K562 (cell line): ENCODE data around the gene FANCC. TPM values are rescaled to one million over a fixed set of nuclear protein-coding genes. Genes with fewer than 3 reads are reported as not detected.

Experiments
- ATAC-seq: fragments of 200-7000 bp; cut with Tn5 transposase; 3 replicates; pipeline ENCODE4 v1.9.1; 2020; ENCODE audit warnings: moderate library complexity
- BruUV-seq: library from RNA; stranded (reverse); fragments of 400-500 nt; replicated peaks from 2 replicates; lab custom pipeline; 2021; lab: Mats Ljungman, UMichigan
- CTCF ChIA-PET: fragments of 300-600 bp; formaldehyde crosslinking; extraction: SDS; loops from one replicate; lab custom pipeline; 2021; ENCODE audit warnings: low intra/inter-chr PET ratio; lab: Yijun Ruan, JAX
- POLR2A ChIA-PET: fragments of 300-600, 350-650 bp; sonication (Branson Sonifier 250); formaldehyde crosslinking; extraction: SDS; loops from one replicate; lab custom pipeline; 2021; ENCODE audit warnings: antibody characterized with exemption, inconsistent platforms; lab: Yijun Ruan, JAX
- DNase-seq, 4 experiments: peaks; one replicate each; pipeline versions ENCODE4 v3.0.0 to v3.0.0-alpha.2; 2011 to 2018; ENCODE audit warnings: low spot score in 3 of 4, mixed read lengths in 3 of 4; ENCODE audit errors: extremely low read depth in 1 of 4
- FAIRE-seq: peaks from 2 replicates; lab custom pipeline; 2011; peaks lifted over from hg19 to GRCh38; lab: Jason Lieb, UNC
- H2AFZ ChIP-seq: 2 replicates; pipeline ENCODE4 v1.6.0; 2011; ENCODE audit warnings: low read depth, low read length, control low read depth, inconsistent platforms
- H3K27ac ChIP-seq: fragments of 200-600 bp; 3 replicates; pipeline ENCODE4 v1.8.0; 2011; ENCODE audit warnings: low read depth, mild to moderate bottlenecking, control low read depth, inconsistent platforms, low read length, moderate library complexity, mixed read lengths; ENCODE audit errors: extremely low read depth
- H3K27me3 ChIP-seq, 2 experiments: fragments of 300-600 bp in 1 of 2; 2 replicates in 1 of 2; 3 replicates in 1 of 2; pipeline versions ENCODE4 v1.6.0 to v1.8.0; 2011; ENCODE audit warnings: inconsistent platforms in 2 of 2, low read length in 2 of 2, mild to moderate bottlenecking in 1 of 2, mixed read lengths in 1 of 2, moderate library complexity in 1 of 2; ENCODE audit not compliant: control insufficient read depth in 2 of 2, insufficient read depth in 2 of 2
- H3K36me3 ChIP-seq: fragments of 300-600 bp; 3 replicates; pipeline ENCODE4 v1.8.0; 2011; ENCODE audit warnings: mild to moderate bottlenecking, low read length, inconsistent platforms; ENCODE audit not compliant: control insufficient read depth, insufficient read depth
- H3K4me1 ChIP-seq, 2 experiments: fragments of 200-600 bp in 1 of 2; replicated peaks in 1 of 2; 2 replicates in 1 of 2; 3 replicates in 1 of 2; pipeline versions ENCODE4 v1.5.1 to v1.8.0; 2011; ENCODE audit warnings: inconsistent platforms in 2 of 2, low read length in 2 of 2, mild to moderate bottlenecking in 1 of 2, mixed read lengths in 1 of 2, moderate library complexity in 1 of 2; ENCODE audit not compliant: control insufficient read depth in 2 of 2, insufficient read depth in 2 of 2
- H3K4me2 ChIP-seq: 2 replicates; pipeline ENCODE4 v1.6.1; 2011; ENCODE audit warnings: low read length, control low read depth, inconsistent platforms, mixed read lengths; ENCODE audit not compliant: insufficient read depth
- H3K4me3 ChIP-seq: fragments of 200-600 bp; sonication (generic), shearing (Covaris generic); 2 replicates; pipeline ENCODE4 v1.5.1; 2016; ENCODE audit warnings: control low read depth, inconsistent platforms
- H3K79me2 ChIP-seq: fragments of 200-600 bp; 3 replicates; pipeline ENCODE4 v1.8.0; 2011; ENCODE audit warnings: low read length, inconsistent platforms; ENCODE audit not compliant: control insufficient read depth, insufficient read depth
- H3K9ac ChIP-seq, 2 experiments: 2 replicates each; pipeline versions ENCODE4 v1.6.0 to v1.6.1; 2011; ENCODE audit warnings: low read depth in 2 of 2, low read length in 2 of 2, control low read depth in 1 of 2, inconsistent platforms in 1 of 2, mild to moderate bottlenecking in 1 of 2, mixed read lengths in 1 of 2; ENCODE audit not compliant: insufficient read depth in 1 of 2
- H3K9me1 ChIP-seq: one replicate; pipeline ENCODE4 v1.6.0; 2011; ENCODE audit warnings: inconsistent platforms, mild to moderate bottlenecking, low read length, moderate library complexity; ENCODE audit not compliant: control insufficient read depth, insufficient read depth
- H3K9me3 ChIP-seq: replicated peaks from 2 replicates; pipeline ENCODE4 v1.5.1; 2011; ENCODE audit warnings: low read depth, low read length, inconsistent platforms; ENCODE audit not compliant: control insufficient read depth, insufficient read depth
- H4K20me1 ChIP-seq: replicated peaks from 2 replicates; pipeline ENCODE4 v1.6.1; 2011; ENCODE audit warnings: low read length, inconsistent platforms, mixed read lengths; ENCODE audit not compliant: control insufficient read depth, insufficient read depth
- POLR2B ChIP-seq: fragments of 450-650 bp; IDR thresholded peaks from 2 replicates; pipeline ENCODE4 v1.6.1; 2018; ENCODE audit warnings: low read depth; ENCODE audit not compliant: partially characterized antibody
- ZC3H11A ChIP-seq: IDR thresholded peaks from 2 replicates; pipeline ENCODE4 v1.6.1; 2012; ENCODE audit warnings: low read depth, low read length, improper control_type of control experiment
- WGBS: fragments of 100-300 bp; shearing (Covaris generic); methylation state at CpG from one replicate; pipeline ENCODE4 v1.1.6; 2016; ENCODE audit warnings: low coverage, mixed read lengths; ENCODE audit not compliant: insufficient coverage; ENCODE audit errors: missing lambda C conversion rate; 5-methylcytosine and 5-hydroxymethylcytosine counted together
- in situ Hi-C: fragments of 300-500 bp; cut with MboI; formaldehyde crosslinking; loops from 4 replicates; pipeline ENCODE4 v1.15.0; 2018; ENCODE audit warnings: inconsistent platforms, mixed read lengths
- intact Hi-C: fragments of 100-400 bp; cut with micrococcal nuclease; formaldehyde crosslinking; loops from 2 replicates; pipeline ENCODE4 v1.14.2; 2022
- polyA plus RNA-seq, 8 experiments: library from polyadenylated mRNA; depleted of rRNA in 4 of 8; stranded (reverse) in 5 of 8; unstranded in 3 of 8; fragments of >200 nt; fragmentation: Nextera tagmentation in 2 of 8; fragmentation: Illumina TruSeq in 1 of 8; extraction: Ambion mirVana in 2 of 8; extraction: Trizol in 1 of 8; gene quantifications; 2 replicates each; pipeline versions ENCODE4 v1.2.1 to v1.2.3, GENCODE V29; 2011 to 2014; ENCODE audit warnings: inconsistent platforms in 1 of 8, missing spikeins in 1 of 8
- total RNA-seq, 7 experiments: library from RNA; depleted of rRNA in 6 of 7; stranded (reverse); fragments of >200 nt in 6 of 7; fragmentation: Illumina TruSeq in 2 of 7; extraction: Trizol in 2 of 7; gene quantifications; 2 replicates each; pipeline versions ENCODE4 v1.2.1 to v1.2.3, GENCODE V29; 2011 to 2021; ENCODE audit warnings: low replicate concordance in 1 of 7
- TF ChIP-seq, protein P1 (sequence below): fragments of 250-450 bp; sonication (Bioruptor Pico); IDR thresholded peaks from 2 replicates; pipeline ENCODE4 v1.8.0; 2022; ENCODE audit warnings: inconsistent platforms

FANCC gene
- total and polyA plus RNA-seq, 9 of the 15 experiments (the other 6 are each of a cell fraction or from before 2014, with no cell fraction given), result 4.6 to 18.4 (median 14.2) TPM

DNA sequence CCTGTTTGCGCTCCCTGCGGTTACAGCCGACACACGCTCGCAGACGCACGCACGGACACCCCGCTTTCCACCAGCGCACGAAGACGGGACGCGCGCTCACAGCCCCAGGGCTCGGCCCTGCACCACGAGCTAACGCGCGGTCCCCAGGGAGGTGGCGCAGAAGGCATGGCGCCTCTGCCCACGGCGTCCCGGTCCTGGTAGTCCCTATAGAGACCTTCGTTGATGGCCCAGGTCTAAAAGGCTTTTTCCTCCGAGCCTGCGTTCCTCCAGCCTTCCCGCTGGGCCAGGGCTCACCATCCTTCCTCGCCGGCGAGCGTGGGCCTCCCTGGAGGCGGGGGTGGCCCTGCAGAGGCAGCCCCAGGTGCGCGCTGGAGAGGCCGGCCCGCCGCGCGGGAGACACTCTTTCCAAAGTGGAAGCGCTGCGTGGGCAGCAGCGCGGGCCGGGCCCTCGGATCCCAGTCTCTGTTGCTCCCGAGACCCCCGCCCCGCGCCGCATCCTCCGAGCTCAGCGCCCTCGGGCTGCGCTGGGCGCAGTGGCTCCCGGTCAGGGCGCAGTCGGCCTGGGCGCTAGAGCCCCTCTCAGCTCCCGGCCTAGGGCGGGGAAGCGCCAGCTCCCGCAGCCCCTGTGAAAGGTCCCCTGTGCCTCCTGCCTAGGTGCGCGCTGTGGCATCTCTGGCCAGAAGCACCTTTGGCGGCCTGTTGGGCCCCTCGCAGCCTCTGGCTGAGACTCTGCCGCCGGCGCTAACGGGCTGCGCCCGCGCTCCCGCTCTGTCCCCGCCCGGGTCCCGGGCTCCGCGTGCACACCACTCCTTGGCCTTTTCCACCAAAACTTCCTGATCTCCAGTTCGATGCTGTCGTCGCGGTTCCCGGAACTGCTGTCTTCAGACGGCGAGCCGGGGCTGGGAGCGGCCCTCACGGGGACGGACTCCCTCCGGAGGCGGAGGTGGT, 31.9 kb upstream of the FANCC start:
- H3K27ac ChIP-seq, result no peak overlapping the region
- no peak for DNase-seq
- in situ Hi-C loops, result no loop called here
- BruUV-seq, result no TSS peak
- H3K9me3 ChIP-seq, result no peaks in the 10 kb centered on the region
- H3K4me3 ChIP-seq, result no peak overlapping the region
- WGBS, result 57% methylated on average over 61 of the region's 95 CpGs
- intact Hi-C loops, result no loop called here
- H3K27me3 ChIP-seq, result peaks cover 0 to 25% of the 10 kb centered on the region in 2 experiments; a peak in 2 of 5 replicates
- CTCF ChIA-PET, result no interaction called here
- peaks cover 0 to 17% of the 10 kb centered on the region in 2 experiments; a peak in 2 of 5 replicates for H3K4me1 ChIP-seq
- no peak overlapping the region for H3K4me2 ChIP-seq
- no peaks in the 10 kb centered on the region for H3K79me2 ChIP-seq
- POLR2A ChIA-PET, result interaction anchor here (1.0 kb wide), 1 partner anchor 13 kb away, joined by 3 read pairs; no protein-coding TSS in a partner anchor
- no peaks in the 10 kb centered on the region for H3K9me1 ChIP-seq
- TF ChIP-seq ZC3H11A (no peak), POLR2B (no peak)
- TF ChIP-seq, protein P1, sequence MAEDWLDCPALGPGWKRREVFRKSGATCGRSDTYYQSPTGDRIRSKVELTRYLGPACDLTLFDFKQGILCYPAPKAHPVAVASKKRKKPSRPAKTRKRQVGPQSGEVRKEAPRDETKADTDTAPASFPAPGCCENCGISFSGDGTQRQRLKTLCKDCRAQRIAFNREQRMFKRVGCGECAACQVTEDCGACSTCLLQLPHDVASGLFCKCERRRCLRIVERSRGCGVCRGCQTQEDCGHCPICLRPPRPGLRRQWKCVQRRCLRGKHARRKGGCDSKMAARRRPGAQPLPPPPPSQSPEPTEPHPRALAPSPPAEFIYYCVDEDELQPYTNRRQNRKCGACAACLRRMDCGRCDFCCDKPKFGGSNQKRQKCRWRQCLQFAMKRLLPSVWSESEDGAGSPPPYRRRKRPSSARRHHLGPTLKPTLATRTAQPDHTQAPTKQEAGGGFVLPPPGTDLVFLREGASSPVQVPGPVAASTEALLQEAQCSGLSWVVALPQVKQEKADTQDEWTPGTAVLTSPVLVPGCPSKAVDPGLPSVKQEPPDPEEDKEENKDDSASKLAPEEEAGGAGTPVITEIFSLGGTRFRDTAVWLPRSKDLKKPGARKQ (CRISPR knock-in tag), result 0 out of 2 replicates have a peak, but pooled peaks have one; percentile 13
- TF ChIP-seq, all 486 proteins: peak for 1
- H4K20me1 ChIP-seq, result no peaks in the 10 kb centered on the region
- ATAC-seq (no peak), FAIRE-seq (no peak)
- no peaks in the 10 kb centered on the region for H3K36me3 ChIP-seq
- H2AFZ ChIP-seq, result no peak overlapping the region
- H3K9ac ChIP-seq, result no peak overlapping the region
